Activated B cell treated with CpG ODN at 0.5 μM for 24 hours (primary cell): ENCODE results near the gene MYLK. TPM values are rescaled to one million over a fixed set of nuclear protein-coding genes. Genes with fewer than 3 reads are reported as not detected.
A peak's percentile ranks its signal among the peaks of the same experiment; 100 is the strongest.

Source experiments
- ATAC-seq: fragments of 200-7000 bp; cut with Tn5 transposase; one replicate; pipeline ENCODE4 v1.10.0; 2021; ENCODE audit warnings: low read depth, mild to moderate bottlenecking, moderate library complexity
- CTCF ChIA-PET: fragments of 350-600 bp; sonication (Branson Sonifier 250); formaldehyde crosslinking; loops from one replicate; lab custom pipeline; 2021; ENCODE audit warnings: antibody characterized with exemption; lab: Charles Lee
- POLR2A ChIA-PET: fragments of 350-600 bp; sonication (Branson Sonifier 250); formaldehyde crosslinking; loops from one replicate; lab custom pipeline; 2021; ENCODE audit warnings: antibody characterized with exemption; lab: Charles Lee
- DNase-seq: peaks from one replicate; pipeline ENCODE4 v3.0.0; 2022
- H3K27ac Mint-ChIP-seq: one replicate; pipeline ENCODE4 v1.8.0; 2020; ENCODE audit warnings: mixed read lengths
- H3K27me3 Mint-ChIP-seq: one replicate; pipeline ENCODE4 v1.8.0; 2021; ENCODE audit warnings: mixed read lengths
- H3K36me3 Mint-ChIP-seq: one replicate; pipeline ENCODE4 v1.8.0; 2021; ENCODE audit warnings: low read depth, mixed read lengths
- H3K4me1 Mint-ChIP-seq: one replicate; pipeline ENCODE4 v1.8.0; 2021; ENCODE audit warnings: mixed read lengths
- H3K4me3 Mint-ChIP-seq: one replicate; pipeline ENCODE4 v1.8.0; 2020; ENCODE audit warnings: mild to moderate bottlenecking, mixed read lengths
- H3K9me3 Mint-ChIP-seq: one replicate; pipeline ENCODE4 v1.8.0; 2020; ENCODE audit warnings: mixed read lengths
- CTCF ChIP-seq: fragments of 200-600 bp; IDR thresholded peaks from one replicate; pipeline ENCODE4 v1.8.0; 2022; ENCODE audit warnings: antibody characterized with exemption, mild to moderate bottlenecking
- intact Hi-C: fragments of 100-400 bp; cut with micrococcal nuclease; formaldehyde crosslinking; loops from one replicate; pipeline ENCODE4 v1.15.1; 2024
- total RNA-seq: library from RNA; stranded (reverse); gene quantifications from 2 replicates; pipeline ENCODE4 v1.2.3, GENCODE V29; 2022

The MYLK gene
- total RNA-seq, 1 donor from 2014 or later: not detected

- intact Hi-C loops: loop anchor here (1.0 to 10.0 kb wide), 14 partner anchors 9 to 1920 kb away; partner anchors contain the start of genes CCDC14, FAM162A, GOLGB1 and HCLS1
- Mint-ChIP-seq H3K36me3 (peaks cover 42% of the 10 kb centered on the region), H3K4me1 (peaks cover 25% of the 10 kb centered on the region), H3K27ac (peak within 1 kb of the TSS; percentile 82), H3K27me3 (no peaks in the 10 kb centered on the region), H3K9me3 (peaks cover 12% of the 10 kb centered on the region), H3K4me3 (no peak within 1 kb of the TSS)
- no peak for TF ChIP-seq CTCF
- ATAC-seq (peak; percentile 93), DNase-seq (peak; percentile 94)
- CTCF ChIA-PET: interaction anchor here (1.0 kb wide), 1 partner anchor 57 kb away, joined by 4 read pairs; no protein-coding TSS in a partner anchor
- POLR2A ChIA-PET: interaction anchor here (0.6 to 2.4 kb wide), 10 partner anchors 9 to 125 kb away, joined by 3 to 13 read pairs (median 4); no protein-coding TSS in a partner anchor
These were observed 298.9 kb downstream of the MYLK start, which contains the start of gene HACD2 for GRCh38 chr3:123584988-123585937. HACD2 (minus strand) TSS chr3:123585053; CDS start chr3:123585027, 26 bp downstream.

GRCh38 chr3:123584284-123584987 lies 299.7 kb downstream of the MYLK start:
- CTCF ChIA-PET: interaction anchor here (1.5 kb wide), 1 partner anchor 26 kb away, joined by 3 read pairs; no protein-coding TSS in a partner anchor
- Mint-ChIP-seq H3K27me3 (no peaks in the 10 kb centered on the region), H3K4me1 (peaks cover 25% of the 10 kb centered on the region), H3K9me3 (peaks cover 5% of the 10 kb centered on the region), H3K27ac (peak overlapping the region; percentile 82), H3K36me3 (peaks cover 42% of the 10 kb centered on the region), H3K4me3 (no peak overlapping the region)
- DNase-seq (no peak), ATAC-seq (peak; percentile 25)
- intact Hi-C loops: loop anchor here (2.0 to 10.0 kb wide), 7 partner anchors 58 to 1920 kb away; partner anchors contain the start of genes CCDC14, GOLGB1, HCLS1 and HEG1
- no peak for TF ChIP-seq CTCF
- POLR2A ChIA-PET: interaction anchor here (0.8 to 2.4 kb wide), 4 partner anchors 8 to 61 kb away, joined by 3 to 13 read pairs (median 4); no protein-coding TSS in a partner anchor

GRCh38 chr3:123583561-123583960 lies 300.6 kb downstream of the MYLK start:
- ATAC-seq: no peak
- Mint-ChIP-seq H3K27ac (peak overlapping the region; percentile 41), H3K4me3 (no peak overlapping the region), H3K36me3 (peaks cover 39% of the 10 kb centered on the region), H3K27me3 (no peaks in the 10 kb centered on the region), H3K4me1 (peaks cover 27% of the 10 kb centered on the region), H3K9me3 (peaks cover 3% of the 10 kb centered on the region)
- CTCF ChIA-PET: interaction anchor here (1.5 kb wide), 1 partner anchor 25 kb away, joined by 3 read pairs; no protein-coding TSS in a partner anchor
- TF ChIP-seq CTCF: no peak
- intact Hi-C loops: loop anchor here (10.0 kb wide), 6 partner anchors 381 to 1919 kb away; partner anchors contain the start of genes CCDC14, GOLGB1, HCLS1 and HEG1
- no peak for DNase-seq
- POLR2A ChIA-PET: interaction anchor here (0.8 to 1.0 kb wide), 2 partner anchors 22 to 61 kb away, joined by 3 to 4 read pairs; no protein-coding TSS in a partner anchor

- ATAC-seq (no peak), DNase-seq (no peak)
- Mint-ChIP-seq H3K27ac (no peak overlapping the region), H3K4me3 (no peak overlapping the region), H3K36me3 (peaks cover 45% of the 10 kb centered on the region), H3K27me3 (no peaks in the 10 kb centered on the region), H3K4me1 (peaks cover 33% of the 10 kb centered on the region), H3K9me3 (no peaks in the 10 kb centered on the region)
- intact Hi-C loops: loop anchor here (10.0 kb wide), 6 partner anchors 382 to 1918 kb away; partner anchors contain the start of genes CCDC14, GOLGB1, HCLS1 and HEG1
- ChIA-PET POLR2A (interaction anchor here (0.5 kb wide), 1 partner anchor 23 kb away, joined by 3 read pairs; no protein-coding TSS in a partner anchor), CTCF (no interaction called here)
- TF ChIP-seq CTCF: no peak
These were observed 301.8 kb downstream of the MYLK start for GRCh38 chr3:123582315-123582714.
